ENCODE measurements around the gene XIST. TPM values are rescaled to one million over a fixed set of nuclear protein-coding genes. Genes with fewer than 3 reads are reported as not detected.

The XIST gene
- total RNA-seq, 1 experiment from 2014 or later = 1.4 TPM

GRCh38 chrX:73850124-73851013 is 2.1 kb downstream of the XIST start:
- DNase-seq = no peak
- no peaks in the 10 kb centered on the region for H4K20me1 ChIP-seq (ENCODE audit: control insufficient read depth, insufficient read depth, insufficient read length)

More at GRCh38 chrX:73850124-73851013, 2.1 kb downstream of the XIST start:
- no peak overlapping the region for H4K91ac ChIP-seq (ENCODE audit: insufficient read length, low read depth, low read length)
- no peak overlapping the region for H2BK20ac ChIP-seq (ENCODE audit: low read depth, low read length, poor library complexity, severe bottlenecking)
- no peak overlapping the region for H3K9ac ChIP-seq (ENCODE audit: extremely low read depth, insufficient read length, low read length)
- peaks cover 68 to 70% of the 10 kb centered on the region in 2 experiments for H3K9me3 Mint-ChIP-seq
- no peaks in the 10 kb centered on the region; the same call in 1 of the 2 replicates for H3K4me1 ChIP-seq (ENCODE audit: insufficient read depth, low read length)
- no peak overlapping the region for H3K56ac ChIP-seq (ENCODE audit: insufficient read length, low read depth, low read length)
- H3K79me2 ChIP-seq (ENCODE audit: insufficient read depth, low read length) = no peaks in the 10 kb centered on the region
- no peak overlapping the region for H3K18ac ChIP-seq (ENCODE audit: insufficient read length, low read depth, low read length)
- no peak overlapping the region for H2BK5ac ChIP-seq (ENCODE audit: insufficient read length, low read length)
- no peak overlapping the region for H3K27ac ChIP-seq (ENCODE audit: insufficient read length, low read depth, low read length)
- no peaks in the 10 kb centered on the region; the same call in 1 of the 2 replicates for H3K27me3 Mint-ChIP-seq (ENCODE audit: low read depth)
- H2BK120ac ChIP-seq (ENCODE audit: low read depth, low read length, poor library complexity, severe bottlenecking) = no peak overlapping the region
- WGBS (ENCODE audit: extremely low coverage, insufficient read length, low lambda C conversion rate) = no CpG with 5 or more reads among the region's 5 CpGs
- no peak overlapping the region for H3K14ac ChIP-seq (ENCODE audit: insufficient read depth, low read length)
- H2BK12ac ChIP-seq (ENCODE audit: insufficient read length, low read depth, low read length) = no peak overlapping the region
- H3K79me1 ChIP-seq (ENCODE audit: insufficient read depth, low read depth, low read length, poor library complexity, severe bottlenecking) = no peaks in the 10 kb centered on the region
- H3K9me3 ChIP-seq (ENCODE audit: control insufficient read depth, low read depth, low read length) = peaks cover 12% of the 10 kb centered on the region
- H3K27me3 ChIP-seq (ENCODE audit: insufficient read depth, low read length) = no peaks in the 10 kb centered on the region
- TF ChIP-seq, protein P1, sequence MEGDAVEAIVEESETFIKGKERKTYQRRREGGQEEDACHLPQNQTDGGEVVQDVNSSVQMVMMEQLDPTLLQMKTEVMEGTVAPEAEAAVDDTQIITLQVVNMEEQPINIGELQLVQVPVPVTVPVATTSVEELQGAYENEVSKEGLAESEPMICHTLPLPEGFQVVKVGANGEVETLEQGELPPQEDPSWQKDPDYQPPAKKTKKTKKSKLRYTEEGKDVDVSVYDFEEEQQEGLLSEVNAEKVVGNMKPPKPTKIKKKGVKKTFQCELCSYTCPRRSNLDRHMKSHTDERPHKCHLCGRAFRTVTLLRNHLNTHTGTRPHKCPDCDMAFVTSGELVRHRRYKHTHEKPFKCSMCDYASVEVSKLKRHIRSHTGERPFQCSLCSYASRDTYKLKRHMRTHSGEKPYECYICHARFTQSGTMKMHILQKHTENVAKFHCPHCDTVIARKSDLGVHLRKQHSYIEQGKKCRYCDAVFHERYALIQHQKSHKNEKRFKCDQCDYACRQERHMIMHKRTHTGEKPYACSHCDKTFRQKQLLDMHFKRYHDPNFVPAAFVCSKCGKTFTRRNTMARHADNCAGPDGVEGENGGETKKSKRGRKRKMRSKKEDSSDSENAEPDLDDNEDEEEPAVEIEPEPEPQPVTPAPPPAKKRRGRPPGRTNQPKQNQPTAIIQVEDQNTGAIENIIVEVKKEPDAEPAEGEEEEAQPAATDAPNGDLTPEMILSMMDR (conservative IDR thresholded peaks at IDR 0.05) = peak; percentile 62; the same call in 2 of the 3 replicates
- H2AK5ac ChIP-seq (ENCODE audit: insufficient read length, low read length) = no peak overlapping the region
- no peak overlapping the region for H2BK15ac ChIP-seq (ENCODE audit: low read depth, low read length)
- H3K36me3 Mint-ChIP-seq (ENCODE audit: insufficient read depth in 1 of 3, low read depth in 3 of 3) = peaks cover 19 to 72% (median 48%) of the 10 kb centered on the region in 3 experiments
- H4K8ac ChIP-seq (replicated peaks; ENCODE audit: insufficient read length, low read depth, low read length) = no peak overlapping the region
- peaks cover 48 to 58% of the 10 kb centered on the region in 2 experiments for H3K4me1 Mint-ChIP-seq
- H3K23ac ChIP-seq (ENCODE audit: insufficient read length, low read depth, low read length) = no peak overlapping the region
- no peak overlapping the region for H3K4me3 Mint-ChIP-seq
- H3K23me2 ChIP-seq (ENCODE audit: insufficient read length, low read depth, low read length, poor library complexity, severe bottlenecking) = no peaks in the 10 kb centered on the region
- no peak overlapping the region for H4K5ac ChIP-seq (ENCODE audit: insufficient read length, low read depth, low read length)
- no peak overlapping the region for H3K27ac Mint-ChIP-seq
- H3K4me2 ChIP-seq (ENCODE audit: insufficient read depth, insufficient read length, low read length) = no peak overlapping the region
- no peak overlapping the region for H3T11ph ChIP-seq (ENCODE audit: low read length)
- no peak overlapping the region for H2AFZ ChIP-seq (ENCODE audit: low read length)
- H3K4ac ChIP-seq (ENCODE audit: low read depth, low read length) = no peak overlapping the region
